Activated CD4-positive, alpha-beta T cell treated with anti-CD3 and anti-CD28 coated beads, Interleukin-2, amount 10 ng/mL, durations not matched to agents 7 days and 5 days (primary cell): ENCODE measurements around the gene MPZL3. TPM values are rescaled to one million over a fixed set of nuclear protein-coding genes. Genes with fewer than 3 reads are reported as not detected.

Experiments used
- CTCF ChIA-PET: fragments of 350-600 bp; sonication (Branson Sonifier 250); formaldehyde crosslinking; loops from one replicate; lab custom pipeline; 2021; ENCODE audit warnings: antibody characterized with exemption; lab: Charles Lee
- POLR2A ChIA-PET: fragments of 350-600 bp; sonication (Branson Sonifier 250); formaldehyde crosslinking; loops from one replicate; lab custom pipeline; 2021; ENCODE audit warnings: antibody characterized with exemption; lab: Charles Lee
- DNase-seq: peaks from one replicate; pipeline ENCODE4 v3.0.0-alpha.2; 2020
- H3K27ac Mint-ChIP-seq: one replicate; pipeline ENCODE4 v1.8.0; 2021; ENCODE audit warnings: mild to moderate bottlenecking, moderate library complexity, mixed read lengths
- H3K27me3 Mint-ChIP-seq: one replicate; pipeline ENCODE4 v1.8.0; 2021; ENCODE audit warnings: mixed read lengths
- H3K36me3 Mint-ChIP-seq: one replicate; pipeline ENCODE4 v1.8.0; 2021; ENCODE audit warnings: low read depth, mixed read lengths
- H3K4me1 Mint-ChIP-seq: one replicate; pipeline ENCODE4 v1.8.0; 2021; ENCODE audit warnings: mixed read lengths
- H3K4me3 Mint-ChIP-seq: one replicate; pipeline ENCODE4 v1.8.0; 2021; ENCODE audit warnings: mild to moderate bottlenecking, moderate library complexity, mixed read lengths
- H3K9me3 Mint-ChIP-seq: one replicate; pipeline ENCODE4 v1.8.0; 2021; ENCODE audit warnings: mixed read lengths
- total RNA-seq, 2 experiments: library from RNA; stranded (reverse); gene quantifications; one replicate each; pipeline ENCODE4 v1.2.3, GENCODE V29; 2021

Gene MPZL3
- total RNA-seq, 2 experiments from 2014 or later = 21.2 to 22.0 TPM

DNA sequence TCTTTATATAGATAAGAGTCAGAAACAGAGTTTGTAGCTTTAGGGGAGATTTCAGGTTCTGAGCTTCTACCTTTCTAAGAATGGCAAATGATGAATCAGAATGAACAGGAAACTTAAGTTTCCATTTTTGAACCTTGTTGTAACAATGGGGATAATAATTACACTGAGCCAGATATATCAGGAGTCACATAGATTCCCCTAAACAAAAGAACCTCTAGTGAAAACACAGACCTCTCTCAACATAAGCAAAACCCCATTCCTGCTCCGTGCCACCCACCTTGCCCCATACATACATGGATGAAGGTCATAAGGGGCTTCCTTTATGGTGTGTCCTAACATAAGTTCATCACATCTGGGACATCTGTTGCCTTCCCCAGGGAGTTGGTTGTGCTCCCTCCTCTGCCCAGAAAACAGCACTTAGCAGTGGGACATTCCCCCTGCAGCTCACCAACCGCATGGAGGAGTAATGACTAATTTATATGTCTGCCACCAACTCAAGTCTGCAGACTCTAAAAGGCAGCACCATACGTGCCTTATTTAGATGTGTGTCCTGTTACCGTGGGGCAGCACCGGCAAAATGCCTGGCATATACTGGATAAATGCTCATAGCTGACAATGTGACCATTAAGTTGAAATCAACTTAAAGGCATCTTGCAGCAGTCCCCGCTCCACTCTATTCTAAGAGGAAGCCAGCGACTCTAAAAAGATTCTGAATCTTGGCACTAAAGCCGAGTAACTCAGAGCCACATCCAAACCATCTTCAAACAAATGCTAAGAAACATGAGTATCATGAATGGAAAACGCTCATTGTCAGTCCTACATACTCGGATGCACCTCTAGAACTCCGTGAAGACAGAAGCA lies 35.3 kb downstream of the MPZL3 start:
- DNase-seq = peak; percentile 49
- ChIA-PET CTCF (interaction anchor here (0.6 to 4.8 kb wide), 13 partner anchors 9 to 1005 kb away, joined by 3 to 25 read pairs (median 4); partner anchors contain the start of gene MPZL2), POLR2A (interaction anchor here (1.0 kb wide), 2 partner anchors 8 to 15 kb away, joined by 3 to 7 read pairs; partner anchors contain the start of gene JAML)
- Mint-ChIP-seq H3K4me3 (peak overlapping the region; percentile 72), H3K9me3 (no peaks in the 10 kb centered on the region), H3K27me3 (no peaks in the 10 kb centered on the region), H3K36me3 (peaks cover 65% of the 10 kb centered on the region), H3K27ac (peak overlapping the region; percentile 95), H3K4me1 (peaks cover 96% of the 10 kb centered on the region)

DNA sequence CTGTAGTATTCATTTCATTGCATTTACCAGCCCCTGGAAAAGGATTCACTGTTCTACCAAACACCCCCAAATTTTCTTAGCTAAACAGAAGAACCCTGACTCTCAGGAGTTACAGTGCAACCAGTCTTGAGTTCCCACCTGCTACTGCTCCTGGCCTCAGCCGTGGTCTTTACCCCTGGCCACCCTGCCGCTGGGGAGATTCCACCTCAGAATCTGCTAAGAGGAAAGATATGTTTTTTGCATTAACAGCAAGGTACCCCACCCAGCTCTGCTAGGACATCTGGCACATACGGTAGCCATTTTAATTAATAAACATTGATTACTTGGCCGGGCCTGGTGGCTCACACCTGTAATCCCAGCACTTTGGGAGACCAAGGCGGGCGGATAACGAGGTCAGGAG lies 36.4 kb downstream of the MPZL3 start:
- H3K27me3 Mint-ChIP-seq = no peaks in the 10 kb centered on the region
- H3K36me3 Mint-ChIP-seq = peaks cover 66% of the 10 kb centered on the region
- peaks cover 96% of the 10 kb centered on the region for H3K4me1 Mint-ChIP-seq
- peak overlapping the region; percentile 72 for H3K4me3 Mint-ChIP-seq
- no peaks in the 10 kb centered on the region for H3K9me3 Mint-ChIP-seq
- H3K27ac Mint-ChIP-seq = peak overlapping the region; percentile 95
- no peak for DNase-seq
- POLR2A ChIA-PET = no interaction called here
- CTCF ChIA-PET = interaction anchor here (0.7 to 5.6 kb wide), 9 partner anchors 8 to 98 kb away, joined by 3 to 28 read pairs (median 4); no protein-coding TSS in a partner anchor

DNA sequence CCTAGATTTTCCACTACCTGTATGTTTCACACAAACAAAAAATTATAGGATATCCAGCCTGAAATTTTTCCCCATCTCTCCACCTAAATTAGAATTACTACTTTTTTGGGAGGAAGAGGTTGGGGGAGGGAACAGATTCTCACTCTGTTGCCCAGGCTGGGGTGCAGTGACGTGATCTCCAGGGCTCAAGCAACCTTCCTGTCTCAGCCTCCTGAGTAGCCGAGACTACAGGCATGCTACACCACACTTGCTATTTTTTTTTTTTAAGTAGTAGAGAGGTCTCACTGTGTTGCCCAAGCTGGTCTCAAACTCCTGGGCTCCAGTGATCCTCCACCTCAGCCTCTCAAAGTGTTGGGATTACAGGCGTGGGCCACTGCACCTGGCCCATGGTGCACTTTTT lies 36.9 kb downstream of the MPZL3 start:
- peak overlapping the region; percentile 72 for H3K4me3 Mint-ChIP-seq

DNA sequence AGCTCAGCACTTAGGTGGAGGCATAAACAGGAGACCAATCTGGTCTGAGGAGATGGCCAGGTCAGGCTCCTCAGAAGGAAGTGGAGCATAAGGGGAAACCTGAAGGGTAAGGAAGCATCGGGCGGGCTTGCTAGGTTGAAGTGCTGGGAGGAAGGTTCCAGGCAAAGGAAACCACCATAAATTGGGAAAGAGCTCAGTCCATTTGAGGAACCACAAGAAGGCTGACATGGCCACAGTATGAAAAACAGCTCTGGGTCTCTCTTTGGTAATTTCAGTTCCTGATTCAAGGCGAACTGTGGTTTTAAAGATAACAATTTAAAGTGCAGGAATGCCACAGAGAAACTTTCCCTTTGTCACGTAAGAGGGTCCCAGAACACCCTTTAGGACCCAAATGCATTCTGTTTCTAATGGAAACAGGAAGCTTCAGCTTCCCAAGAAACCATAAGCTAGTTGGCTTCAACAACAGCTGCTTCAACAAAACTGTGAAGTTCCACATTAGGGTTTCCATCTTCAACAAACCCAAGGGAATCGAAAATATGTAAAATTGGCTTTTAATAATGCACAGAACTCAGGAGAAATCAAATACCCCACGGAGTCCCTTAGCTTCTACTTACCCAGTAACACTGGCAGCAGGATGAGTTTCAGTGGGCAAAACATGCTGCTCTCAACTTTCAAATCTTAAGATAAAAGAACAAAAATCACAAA lies 37.8 kb downstream of the MPZL3 start:
- peaks cover 66% of the 10 kb centered on the region for H3K36me3 Mint-ChIP-seq
- no peaks in the 10 kb centered on the region for H3K27me3 Mint-ChIP-seq
- DNase-seq = no peak
- peaks cover 91% of the 10 kb centered on the region for H3K4me1 Mint-ChIP-seq
- ChIA-PET POLR2A (interaction anchor here (2.3 kb wide), 1 partner anchor 10 kb away, joined by 9 read pairs; the partner anchor contains the start of gene JAML), CTCF (interaction anchor here (1.2 to 5.6 kb wide), 5 partner anchors 10 to 23 kb away, joined by 3 to 28 read pairs (median 18); partner anchors contain the start of gene JAML)
- H3K9me3 Mint-ChIP-seq = no peaks in the 10 kb centered on the region
- H3K4me3 Mint-ChIP-seq = peak overlapping the region; percentile 72
- peak overlapping the region; percentile 95 for H3K27ac Mint-ChIP-seq

More for the DNA sequence above, 36.9 kb downstream of the MPZL3 start:
- Mint-ChIP-seq H3K27ac (peak overlapping the region; percentile 95), H3K9me3 (no peaks in the 10 kb centered on the region), H3K36me3 (peaks cover 68% of the 10 kb centered on the region), H3K4me1 (peaks cover 96% of the 10 kb centered on the region), H3K27me3 (no peaks in the 10 kb centered on the region)
- ChIA-PET CTCF (interaction anchor here (0.8 to 5.6 kb wide), 4 partner anchors 13 to 81 kb away, joined by 3 to 28 read pairs (median 15); no protein-coding TSS in a partner anchor), POLR2A (interaction anchor here (2.3 kb wide), 1 partner anchor 9 kb away, joined by 9 read pairs; the partner anchor contains the start of gene JAML)
- peak; percentile 44 for DNase-seq

- H3K4me3 Mint-ChIP-seq = peak overlapping the region; percentile 72
- H3K27me3 Mint-ChIP-seq = no peaks in the 10 kb centered on the region
Observed at GRCh38 chr11:118213781-118214180, 38.4 kb downstream of the MPZL3 start.

DNA sequence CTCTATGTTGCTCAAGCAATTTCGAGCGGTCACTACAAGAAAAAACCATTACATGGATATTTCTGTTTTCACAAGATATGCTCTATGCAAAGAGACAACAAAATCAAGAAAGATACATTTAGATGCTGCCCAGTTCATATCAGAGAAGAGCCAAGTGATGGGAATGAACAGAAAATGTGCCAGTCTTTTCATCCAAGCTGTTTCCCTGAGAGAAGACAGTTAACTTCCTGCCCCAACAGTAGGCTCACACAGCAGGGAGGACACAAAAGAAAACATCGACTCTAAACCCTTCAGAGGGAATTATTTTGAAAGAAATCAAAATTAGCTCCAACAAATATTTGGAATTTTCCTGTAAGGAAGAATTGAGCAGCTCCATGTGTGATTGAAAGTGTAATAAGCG lies 39.0 kb downstream of the MPZL3 start:
- peak overlapping the region; percentile 95 for H3K27ac Mint-ChIP-seq
- no peak for DNase-seq
- H3K27me3 Mint-ChIP-seq = no peaks in the 10 kb centered on the region
- H3K4me3 Mint-ChIP-seq = peak overlapping the region; percentile 15
- no peaks in the 10 kb centered on the region for H3K9me3 Mint-ChIP-seq
- peaks cover 92% of the 10 kb centered on the region for H3K4me1 Mint-ChIP-seq
- ChIA-PET POLR2A (interaction anchor here (2.3 kb wide), 1 partner anchor 11 kb away, joined by 9 read pairs; the partner anchor contains the start of gene JAML), CTCF (interaction anchor here (1.2 to 5.6 kb wide), 4 partner anchors 9 to 14 kb away, joined by 3 to 28 read pairs (median 22); partner anchors contain the start of gene JAML)
- peaks cover 66% of the 10 kb centered on the region for H3K36me3 Mint-ChIP-seq

More at GRCh38 chr11:118213781-118214180, 38.4 kb downstream of the MPZL3 start:
- ChIA-PET POLR2A (interaction anchor here (2.3 kb wide), 1 partner anchor 11 kb away, joined by 9 read pairs; the partner anchor contains the start of gene JAML), CTCF (interaction anchor here (1.2 to 5.6 kb wide), 5 partner anchors 9 to 22 kb away, joined by 3 to 28 read pairs (median 18); partner anchors contain the start of gene JAML)
- DNase-seq = no peak
- Mint-ChIP-seq H3K27ac (peak overlapping the region; percentile 95), H3K9me3 (no peaks in the 10 kb centered on the region), H3K4me1 (peaks cover 91% of the 10 kb centered on the region), H3K36me3 (peaks cover 66% of the 10 kb centered on the region)

DNA sequence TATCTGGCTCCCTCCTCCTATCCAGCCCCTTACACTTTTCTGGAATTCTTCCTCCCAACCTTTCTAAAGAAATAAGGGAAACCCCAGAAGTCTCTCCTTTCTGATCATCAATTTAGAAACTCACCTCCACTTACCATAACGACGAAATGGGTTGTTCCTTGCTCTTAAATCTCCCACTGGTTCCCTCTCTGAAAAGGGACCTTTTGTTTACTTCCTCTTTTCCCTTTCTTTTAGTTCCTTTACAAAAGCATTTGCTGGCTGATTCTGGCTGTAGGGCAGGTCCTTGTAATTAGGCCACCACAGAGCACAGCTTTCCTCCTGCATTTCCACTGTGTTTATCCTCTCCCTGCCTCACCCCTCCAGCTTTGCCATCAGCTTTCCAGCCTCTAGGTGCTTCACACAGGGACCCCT lies 39.4 kb downstream of the MPZL3 start:
- DNase-seq = no peak
- no peaks in the 10 kb centered on the region for H3K9me3 Mint-ChIP-seq
- no peaks in the 10 kb centered on the region for H3K27me3 Mint-ChIP-seq
- CTCF ChIA-PET = interaction anchor here (2.1 to 5.6 kb wide), 3 partner anchors 10 to 14 kb away, joined by 18 to 28 read pairs (median 25); partner anchors contain the start of gene JAML
- H3K27ac Mint-ChIP-seq = peak overlapping the region; percentile 95
- H3K4me1 Mint-ChIP-seq = peaks cover 92% of the 10 kb centered on the region
- POLR2A ChIA-PET = no interaction called here
- no peak overlapping the region for H3K4me3 Mint-ChIP-seq
- H3K36me3 Mint-ChIP-seq = peaks cover 69% of the 10 kb centered on the region

GRCh38 chr11:118212131-118212725 lies 39.9 kb downstream of the MPZL3 start:
- peaks cover 70% of the 10 kb centered on the region for H3K36me3 Mint-ChIP-seq
- POLR2A ChIA-PET = no interaction called here
- H3K4me3 Mint-ChIP-seq = no peak overlapping the region

GRCh38 chr11:118211006-118211405 lies 41.2 kb downstream of the MPZL3 start:
- POLR2A ChIA-PET = no interaction called here
- CTCF ChIA-PET = interaction anchor here (0.7 to 5.6 kb wide), 5 partner anchors 9 to 26 kb away, joined by 3 to 28 read pairs (median 3); no protein-coding TSS in a partner anchor
- peak overlapping the region; percentile 31 for H3K27ac Mint-ChIP-seq
- no peak for DNase-seq
- peaks cover 93% of the 10 kb centered on the region for H3K4me1 Mint-ChIP-seq
- H3K4me3 Mint-ChIP-seq = no peak overlapping the region
- H3K9me3 Mint-ChIP-seq = peaks cover 2% of the 10 kb centered on the region
- no peaks in the 10 kb centered on the region for H3K27me3 Mint-ChIP-seq
- H3K36me3 Mint-ChIP-seq = peaks cover 74% of the 10 kb centered on the region

More at GRCh38 chr11:118212131-118212725, 39.9 kb downstream of the MPZL3 start:
- H3K27ac Mint-ChIP-seq = peak overlapping the region; percentile 47
- no peaks in the 10 kb centered on the region for H3K27me3 Mint-ChIP-seq
- no peaks in the 10 kb centered on the region for H3K9me3 Mint-ChIP-seq
- DNase-seq = no peak
- CTCF ChIA-PET = interaction anchor here (0.7 to 5.6 kb wide), 5 partner anchors 10 to 111 kb away, joined by 3 to 28 read pairs (median 4); no protein-coding TSS in a partner anchor
- peaks cover 91% of the 10 kb centered on the region for H3K4me1 Mint-ChIP-seq

DNA sequence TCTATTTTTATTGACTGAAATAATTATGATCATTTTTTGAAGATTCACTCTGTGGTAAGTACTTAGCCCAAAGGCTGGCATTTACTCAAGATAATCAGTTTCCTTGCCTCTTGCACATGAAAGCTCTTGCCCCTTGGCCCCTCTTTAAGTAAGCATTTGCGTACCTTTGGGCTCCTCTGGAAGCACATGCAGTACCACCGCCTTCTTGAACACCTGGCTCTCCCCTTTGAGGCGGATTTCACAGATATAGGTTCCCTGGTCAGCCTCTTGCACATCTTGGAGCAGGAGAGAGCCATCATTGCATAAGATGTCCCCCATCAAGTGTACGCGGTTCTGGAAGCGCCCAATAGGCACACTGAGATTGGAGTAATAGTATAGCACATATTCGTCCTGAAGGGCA lies 41.8 kb downstream of the MPZL3 start:
- no peak for DNase-seq
- CTCF ChIA-PET = interaction anchor here (0.7 to 5.6 kb wide), 4 partner anchors 10 to 71 kb away, joined by 3 to 28 read pairs (median 4); no protein-coding TSS in a partner anchor
- Mint-ChIP-seq H3K4me3 (no peak overlapping the region), H3K27ac (peak overlapping the region; percentile 21), H3K27me3 (no peaks in the 10 kb centered on the region), H3K9me3 (peaks cover 5% of the 10 kb centered on the region), H3K4me1 (peaks cover 93% of the 10 kb centered on the region), H3K36me3 (peaks cover 72% of the 10 kb centered on the region)
- POLR2A ChIA-PET = no interaction called here

DNA sequence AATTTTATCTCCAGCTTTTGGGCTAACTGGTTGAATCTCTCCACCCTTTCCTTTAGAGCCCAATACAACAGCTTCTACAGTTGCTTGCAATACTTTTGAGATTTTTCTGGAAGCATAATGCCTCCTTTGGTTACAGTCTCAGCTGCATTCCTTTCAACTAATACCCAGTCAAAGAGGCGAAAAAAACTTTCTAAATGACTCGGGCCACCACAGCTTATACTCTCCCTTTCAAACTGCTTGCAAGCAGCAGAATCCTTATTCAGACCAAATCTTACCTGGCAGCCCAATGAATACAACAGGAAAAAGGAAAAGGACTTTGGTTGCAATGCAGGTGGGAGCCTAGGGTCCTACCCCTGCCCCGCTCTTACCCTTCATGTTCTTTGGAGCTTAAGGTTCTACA lies 43.1 kb downstream of the MPZL3 start:
- Mint-ChIP-seq H3K4me1 (peaks cover 83% of the 10 kb centered on the region), H3K9me3 (peaks cover 7% of the 10 kb centered on the region), H3K36me3 (peaks cover 69% of the 10 kb centered on the region), H3K27ac (peak overlapping the region; percentile 47), H3K27me3 (no peaks in the 10 kb centered on the region), H3K4me3 (no peak overlapping the region)
- CTCF ChIA-PET = interaction anchor here (0.7 to 2.7 kb wide), 7 partner anchors 9 to 177 kb away, joined by 3 to 11 read pairs (median 5); no protein-coding TSS in a partner anchor
- no peak for DNase-seq
- POLR2A ChIA-PET = interaction anchor here (0.6 kb wide), 1 partner anchor 225 kb away, joined by 4 read pairs; no protein-coding TSS in a partner anchor
